HEK293 (cell line): ENCODE data around the gene ZCCHC3.

Experiments used
- TF ChIP-seq, protein P1 (sequence below): fragments of 450-650 bp; formaldehyde crosslinking; IDR thresholded peaks from 2 replicates; pipeline ENCODE4 v1.5.1; 2016; ENCODE audit warnings: missing biosample characterization, missing genetic modification characterization
- TF ChIP-seq, protein P2 (sequence below): fragments of 450-650 bp; formaldehyde crosslinking; IDR thresholded peaks from 2 replicates; pipeline ENCODE4 v1.5.1; 2017; ENCODE audit warnings: missing biosample characterization, missing genetic modification characterization

DNA sequence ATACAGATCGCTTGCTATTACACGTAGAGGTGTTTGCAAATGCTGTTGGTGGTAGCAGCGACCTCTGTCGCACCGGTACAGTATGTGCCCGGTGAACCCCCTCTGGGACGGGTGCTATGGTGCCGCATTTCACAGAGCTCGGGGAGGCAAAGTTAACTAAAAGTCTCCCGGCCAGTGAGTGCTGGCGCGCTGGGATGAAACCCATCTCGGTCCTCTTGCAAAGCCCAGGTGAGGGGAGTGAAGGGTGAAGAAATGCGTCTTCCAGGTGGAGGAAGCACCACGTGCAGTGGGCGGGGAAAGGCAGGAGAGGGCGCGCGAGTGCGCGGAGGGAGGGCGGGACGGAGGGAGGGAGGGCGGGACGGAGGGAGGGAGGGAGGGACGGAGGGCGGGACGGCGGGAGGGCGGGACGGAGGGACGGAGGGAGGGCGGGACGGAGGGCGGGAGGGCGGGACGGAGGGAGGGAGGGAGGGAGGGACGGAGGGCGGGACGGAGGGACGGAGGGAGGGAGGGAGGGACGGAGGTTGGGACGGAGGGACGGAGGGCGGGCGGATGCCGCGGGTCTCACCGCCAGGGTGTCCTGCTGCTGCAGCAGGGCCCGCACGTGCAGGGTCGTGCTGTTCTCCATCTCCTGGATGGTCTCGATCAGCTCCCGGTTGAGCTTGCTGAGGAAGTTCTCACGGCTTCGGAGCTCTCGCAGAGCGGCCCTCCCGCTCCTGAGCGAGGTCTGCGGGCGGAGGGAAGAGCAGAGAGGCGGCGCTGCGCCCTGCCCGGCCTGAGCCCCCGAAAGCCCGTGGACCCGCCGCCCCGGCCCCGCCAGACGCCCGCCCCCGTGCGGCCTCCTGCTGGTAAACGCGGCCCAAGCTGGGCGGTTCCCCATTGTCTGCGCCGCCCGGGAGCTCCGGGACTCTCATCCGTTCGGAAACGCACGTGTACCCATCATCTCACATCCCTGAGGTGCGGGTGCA is 18.5 kb upstream of the ZCCHC3 start:
- TF ChIP-seq, protein P1, sequence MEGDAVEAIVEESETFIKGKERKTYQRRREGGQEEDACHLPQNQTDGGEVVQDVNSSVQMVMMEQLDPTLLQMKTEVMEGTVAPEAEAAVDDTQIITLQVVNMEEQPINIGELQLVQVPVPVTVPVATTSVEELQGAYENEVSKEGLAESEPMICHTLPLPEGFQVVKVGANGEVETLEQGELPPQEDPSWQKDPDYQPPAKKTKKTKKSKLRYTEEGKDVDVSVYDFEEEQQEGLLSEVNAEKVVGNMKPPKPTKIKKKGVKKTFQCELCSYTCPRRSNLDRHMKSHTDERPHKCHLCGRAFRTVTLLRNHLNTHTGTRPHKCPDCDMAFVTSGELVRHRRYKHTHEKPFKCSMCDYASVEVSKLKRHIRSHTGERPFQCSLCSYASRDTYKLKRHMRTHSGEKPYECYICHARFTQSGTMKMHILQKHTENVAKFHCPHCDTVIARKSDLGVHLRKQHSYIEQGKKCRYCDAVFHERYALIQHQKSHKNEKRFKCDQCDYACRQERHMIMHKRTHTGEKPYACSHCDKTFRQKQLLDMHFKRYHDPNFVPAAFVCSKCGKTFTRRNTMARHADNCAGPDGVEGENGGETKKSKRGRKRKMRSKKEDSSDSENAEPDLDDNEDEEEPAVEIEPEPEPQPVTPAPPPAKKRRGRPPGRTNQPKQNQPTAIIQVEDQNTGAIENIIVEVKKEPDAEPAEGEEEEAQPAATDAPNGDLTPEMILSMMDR (tag by site-specific recombination): no peak
- TF ChIP-seq, protein P2, sequence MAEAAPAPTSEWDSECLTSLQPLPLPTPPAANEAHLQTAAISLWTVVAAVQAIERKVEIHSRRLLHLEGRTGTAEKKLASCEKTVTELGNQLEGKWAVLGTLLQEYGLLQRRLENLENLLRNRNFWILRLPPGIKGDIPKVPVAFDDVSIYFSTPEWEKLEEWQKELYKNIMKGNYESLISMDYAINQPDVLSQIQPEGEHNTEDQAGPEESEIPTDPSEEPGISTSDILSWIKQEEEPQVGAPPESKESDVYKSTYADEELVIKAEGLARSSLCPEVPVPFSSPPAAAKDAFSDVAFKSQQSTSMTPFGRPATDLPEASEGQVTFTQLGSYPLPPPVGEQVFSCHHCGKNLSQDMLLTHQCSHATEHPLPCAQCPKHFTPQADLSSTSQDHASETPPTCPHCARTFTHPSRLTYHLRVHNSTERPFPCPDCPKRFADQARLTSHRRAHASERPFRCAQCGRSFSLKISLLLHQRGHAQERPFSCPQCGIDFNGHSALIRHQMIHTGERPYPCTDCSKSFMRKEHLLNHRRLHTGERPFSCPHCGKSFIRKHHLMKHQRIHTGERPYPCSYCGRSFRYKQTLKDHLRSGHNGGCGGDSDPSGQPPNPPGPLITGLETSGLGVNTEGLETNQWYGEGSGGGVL: no peak
